Kidney epithelial cell (primary cell): Measurements from ENCODE around the gene PLEKHS1. TPM values are rescaled to one million over a fixed set of nuclear protein-coding genes. Genes with fewer than 3 reads are reported as not detected.

Source experiments
- DNase-seq: peaks from one replicate; pipeline ENCODE4 v3.0.0-alpha.2; 2010; ENCODE audit warnings: low read depth
- H3K27me3 ChIP-seq: 2 replicates; pipeline ENCODE4 v1.6.0; 2011; ENCODE audit warnings: low read length; ENCODE audit not compliant: control insufficient read depth, insufficient read depth
- H3K36me3 ChIP-seq: 2 replicates; pipeline ENCODE4 v1.5.1; 2011; ENCODE audit warnings: low read length; ENCODE audit not compliant: control insufficient read depth, insufficient read depth
- H3K4me3 ChIP-seq: 2 replicates; pipeline ENCODE4 v1.5.1; 2011; ENCODE audit warnings: low read depth, mild to moderate bottlenecking, control low read depth, low read length
- CTCF ChIP-seq: IDR thresholded peaks from 2 replicates; pipeline ENCODE4 v1.5.1; 2011; ENCODE audit warnings: mild to moderate bottlenecking, moderate library complexity, low read length, control low read depth, inconsistent platforms; ENCODE audit not compliant: insufficient read depth, poor library complexity, severe bottlenecking
- total RNA-seq: library from RNA; depleted of rRNA; stranded (reverse); fragments of >200 nt; gene quantifications from 2 replicates; pipeline ENCODE4 v1.2.3, GENCODE V29; 2015

The PLEKHS1 gene
- total RNA-seq, 1 donor from 2014 or later = not detected

GRCh38 chr10:113709221-113709838 lies 42.2 kb upstream of the PLEKHS1 start:
- Histone ChIP-seq H3K27me3 (no peaks in the 10 kb centered on the region), H3K36me3 (no peaks in the 10 kb centered on the region), H3K4me3 (no peak overlapping the region)
- TF ChIP-seq CTCF = no peak
- DNase-seq = peak; percentile 18

DNA sequence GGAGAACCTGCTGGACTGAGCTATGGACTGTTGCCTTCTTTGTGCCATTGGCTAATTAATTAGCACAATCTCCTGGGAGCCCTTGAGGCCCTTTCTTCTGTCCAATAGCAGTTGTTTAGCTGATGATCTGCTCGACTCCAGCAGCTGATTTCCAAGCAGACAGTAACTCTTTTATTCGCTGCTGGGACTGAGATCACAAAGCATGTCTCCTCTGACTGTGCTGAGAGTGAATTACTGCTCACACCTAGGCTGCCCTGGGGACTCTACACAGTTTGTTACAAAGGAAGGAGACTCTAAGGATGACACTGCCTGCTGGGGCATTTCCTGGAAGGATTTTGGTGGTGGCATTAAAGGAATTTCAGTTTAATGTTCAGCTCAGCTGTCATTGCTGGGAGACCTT lies 40.3 kb upstream of the PLEKHS1 start:
- DNase-seq = no peak
- no peaks in the 10 kb centered on the region for H3K36me3 ChIP-seq
- no peak for TF ChIP-seq CTCF
- H3K27me3 ChIP-seq = no peaks in the 10 kb centered on the region
- H3K4me3 ChIP-seq = no peak overlapping the region

DNA sequence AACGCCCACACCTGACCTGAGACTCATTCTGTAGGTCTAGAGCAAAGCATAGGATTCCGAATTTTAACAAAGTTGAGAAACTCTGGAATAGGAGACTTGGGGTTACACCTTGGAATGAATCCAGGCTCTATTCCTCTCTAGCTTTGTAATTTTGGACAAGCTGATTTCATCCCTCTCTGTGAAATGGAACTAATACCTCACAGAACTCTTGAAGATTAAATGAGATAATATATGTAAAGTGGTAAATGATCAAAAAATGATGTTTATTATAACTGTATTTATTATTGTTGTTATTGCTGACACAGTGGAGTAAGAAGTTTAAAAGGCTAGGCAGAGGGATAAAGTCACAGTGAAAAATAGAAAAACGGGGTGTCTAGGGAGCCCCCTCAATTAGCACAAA lies 39.5 kb upstream of the PLEKHS1 start:
- Histone ChIP-seq H3K36me3 (no peaks in the 10 kb centered on the region), H3K27me3 (no peaks in the 10 kb centered on the region), H3K4me3 (no peak overlapping the region)
- no peak for DNase-seq
- TF ChIP-seq CTCF = no peak

DNA sequence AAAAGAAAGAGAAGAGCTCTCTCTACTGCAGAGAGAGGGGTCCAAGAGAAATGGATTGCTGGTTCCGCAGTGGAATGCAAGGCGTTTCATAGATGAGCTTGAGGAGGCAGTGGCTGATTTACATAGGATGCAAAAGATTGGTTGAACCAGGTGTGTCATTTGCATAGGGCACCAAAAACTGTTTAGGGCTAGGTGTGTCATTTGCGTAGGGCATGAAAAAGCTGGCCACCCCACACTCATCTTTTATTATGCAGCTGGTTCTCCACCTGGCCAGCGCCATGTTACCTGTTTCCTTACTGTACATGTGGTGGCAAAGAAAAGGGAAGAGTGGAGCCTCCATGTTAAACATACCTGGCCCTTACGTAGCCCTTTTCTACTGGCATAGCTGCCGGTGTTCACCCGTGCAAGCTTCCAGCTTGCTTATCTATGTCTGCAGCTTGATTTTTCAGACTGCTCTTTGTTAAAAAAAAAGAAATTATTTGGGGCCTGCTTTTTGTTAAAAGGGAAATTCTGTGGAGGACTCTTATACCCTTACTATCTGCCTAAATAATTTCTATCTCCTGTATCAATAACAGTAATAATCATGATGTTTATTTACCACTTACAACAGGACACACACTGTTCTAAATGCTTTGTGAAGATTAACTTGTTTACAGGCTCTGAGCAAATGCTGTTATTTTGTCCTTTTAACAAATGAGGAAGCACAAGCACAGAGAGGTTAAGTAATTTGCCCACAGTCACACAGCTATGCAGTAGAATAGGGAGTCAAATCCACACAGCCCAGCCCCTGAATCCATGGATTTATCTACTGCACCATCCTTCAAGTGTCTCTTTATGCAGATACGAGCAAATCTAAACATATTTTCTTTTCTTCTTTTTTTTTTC lies 38.5 kb upstream of the PLEKHS1 start:
- H3K4me3 ChIP-seq = no peak overlapping the region
- no peak for DNase-seq
- H3K27me3 ChIP-seq = no peaks in the 10 kb centered on the region
- no peaks in the 10 kb centered on the region for H3K36me3 ChIP-seq
- TF ChIP-seq CTCF = no peak

DNA sequence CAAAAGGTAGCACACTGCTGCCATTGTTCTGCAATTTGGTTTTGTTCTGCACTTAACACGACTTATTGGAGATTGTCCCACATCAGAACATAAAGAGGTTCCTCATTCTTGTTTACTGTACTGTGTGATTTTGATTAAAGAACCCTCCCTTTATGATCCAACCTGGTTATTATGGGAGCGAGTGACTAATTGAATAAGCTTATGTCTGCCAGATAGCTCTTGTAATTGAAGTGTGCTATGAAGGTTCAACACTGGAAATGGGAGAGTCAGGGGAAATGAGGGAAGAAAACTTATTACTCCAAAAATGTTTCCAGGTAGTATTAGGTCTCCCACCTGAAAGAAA lies 37.9 kb upstream of the PLEKHS1 start:
- H3K27me3 ChIP-seq = no peaks in the 10 kb centered on the region
- no peak overlapping the region for H3K4me3 ChIP-seq
- no peak for DNase-seq
- no peak for TF ChIP-seq CTCF
- no peaks in the 10 kb centered on the region for H3K36me3 ChIP-seq
